K562 (cell line): ENCODE data around the gene NCOA4. TPM values are rescaled to one million over a fixed set of nuclear protein-coding genes. Genes with fewer than 3 reads are reported as not detected.
A peak's percentile ranks its signal among the peaks of the same experiment; 100 is the strongest.

ENCODE experiments used
- CBFA2T2 ChIP-seq: fragments of 450-650 bp; conservative IDR thresholded peaks from 2 replicates; pipeline ENCODE4 v1.6.1; 2017; ENCODE audit warnings: mild to moderate bottlenecking
- JUND ChIP-seq, 2 experiments: IDR thresholded peaks; 2 replicates in 1 of 2; 3 replicates in 1 of 2; pipeline ENCODE4 v1.6.1; 2011; ENCODE audit warnings: borderline replicate concordance in 2 of 2, low read depth in 2 of 2, low read length in 2 of 2, improper control_type of control experiment in 1 of 2, missing biosample characterization in 1 of 2, missing genetic modification characterization in 1 of 2, missing genetic modification reagents in 1 of 2
- MAFG ChIP-seq: fragments of 450-650 bp; conservative IDR thresholded peaks from 2 replicates; pipeline ENCODE4 v1.6.1; 2016; ENCODE audit warnings: missing genetic modification characterization, missing compliant biosample characterization
- MAZ ChIP-seq, 2 experiments: fragments of 450-650 bp in 1 of 2; sonication (generic) in 1 of 2; formaldehyde crosslinking; IDR thresholded peaks in 1 of 2; conservative IDR thresholded peaks in 1 of 2; 2 replicates each; pipeline versions ENCODE4 v1.4.0 to v1.5.0; 2020; ENCODE audit warnings: mild to moderate bottlenecking in 1 of 2, missing genetic modification reagents in 1 of 2
- MCM7 ChIP-seq, 2 experiments: fragments of 450-650 bp; IDR thresholded peaks; 2 replicates each; pipeline ENCODE4 v1.6.1; 2016 to 2018
- MGA ChIP-seq: fragments of 450-650 bp; IDR thresholded peaks from 2 replicates; pipeline ENCODE4 v1.6.1; 2016; ENCODE audit warnings: mild to moderate bottlenecking, moderate library complexity
- PYGO2 ChIP-seq: fragments of 450-650 bp; IDR thresholded peaks from 2 replicates; pipeline ENCODE4 v1.6.1; 2016; ENCODE audit warnings: mild to moderate bottlenecking, missing genetic modification characterization, moderate library complexity, missing compliant biosample characterization
- RBBP5 ChIP-seq: fragments of 200-600 bp; sonication (generic); IDR thresholded peaks from 2 replicates; pipeline ENCODE4 v1.6.1; 2012; ENCODE audit warnings: borderline replicate concordance, mild to moderate bottlenecking, low read length, control low read depth, inconsistent platforms; ENCODE audit not compliant: insufficient read depth, poor library complexity, severe bottlenecking
- RFX5 ChIP-seq: IDR thresholded peaks from 2 replicates; pipeline ENCODE4 v1.6.1; 2011; ENCODE audit warnings: low read depth, mild to moderate bottlenecking, improper control_type of control experiment, low read length
- SIN3B ChIP-seq: fragments of 450-650 bp; IDR thresholded peaks from 2 replicates; pipeline ENCODE4 v1.6.1; 2017; ENCODE audit warnings: low read depth, mild to moderate bottlenecking, moderate library complexity
- SNIP1 ChIP-seq: fragments of 450-650 bp; IDR thresholded peaks from 2 replicates; pipeline ENCODE4 v1.7.1; 2017; ENCODE audit warnings: low read depth, mild to moderate bottlenecking
- ZBTB43 ChIP-seq: sonication (generic); formaldehyde crosslinking; IDR thresholded peaks from 2 replicates; pipeline ENCODE4 v1.8.0; 2023; ENCODE audit warnings: mild to moderate bottlenecking, missing genetic modification reagents
- ZNF12 ChIP-seq: sonication (generic); formaldehyde crosslinking; IDR thresholded peaks from 2 replicates; pipeline ENCODE4 v1.4.0; 2020; ENCODE audit warnings: mild to moderate bottlenecking, missing genetic modification reagents
- ZNF707 ChIP-seq: fragments of 250-450 bp; sonication (Bioruptor Pico); conservative IDR thresholded peaks from 2 replicates; pipeline ENCODE4 v1.8.0; 2022; ENCODE audit warnings: inconsistent platforms, mild to moderate bottlenecking, moderate library complexity
- polyA plus RNA-seq, 8 experiments: library from polyadenylated mRNA; depleted of rRNA in 4 of 8; stranded (reverse) in 5 of 8; unstranded in 3 of 8; fragments of >200 nt; fragmentation: Nextera tagmentation in 2 of 8; fragmentation: Illumina TruSeq in 1 of 8; extraction: Ambion mirVana in 2 of 8; extraction: Trizol in 1 of 8; gene quantifications; 2 replicates each; pipeline versions ENCODE4 v1.2.1 to v1.2.3, GENCODE V29; 2011 to 2014; ENCODE audit warnings: inconsistent platforms in 1 of 8, missing spikeins in 1 of 8
- total RNA-seq, 7 experiments: library from RNA; depleted of rRNA in 6 of 7; stranded (reverse); fragments of >200 nt in 6 of 7; fragmentation: Illumina TruSeq in 2 of 7; extraction: Trizol in 2 of 7; gene quantifications; 2 replicates each; pipeline versions ENCODE4 v1.2.1 to v1.2.3, GENCODE V29; 2011 to 2021; ENCODE audit warnings: low replicate concordance in 1 of 7

The NCOA4 gene
- total and polyA plus RNA-seq, 9 of the 15 experiments (the other 6 are each of a cell fraction or from before 2014, with no cell fraction given): 89.8 to 283 (median 181) TPM

GRCh38 chr10:46031648-46032532, 1.5 kb upstream of the NCOA4 start (continued):
- no peak for TF ChIP-seq RFX5
- TF ChIP-seq CBFA2T2: peak; percentile 71
- TF ChIP-seq SNIP1: no peak
- TF ChIP-seq MAZ (CRISPR knock-in tag; conservative IDR thresholded peaks at IDR 0.05 in 1 of 2, IDR thresholded peaks at IDR 0.05 in 1 of 2): no peak
- TF ChIP-seq ZBTB43 (CRISPR knock-in tag): no peak
- no peak for TF ChIP-seq SIN3B
- no peak; the same call in 1 of the 2 replicates for TF ChIP-seq JUND (IDR thresholded peaks at IDR 0.05; ENCODE audit: borderline replicate concordance, low read depth, low read length)
- peak; percentile 40; the same call in 2 of the 3 replicates for TF ChIP-seq JUND (tag; IDR thresholded peaks at IDR 0.05; ENCODE audit: borderline replicate concordance, low read depth, low read length)
- no peak for TF ChIP-seq MCM7 (IDR thresholded peaks at IDR 0.05)
- TF ChIP-seq PYGO2 (tag): no peak
- no peak for TF ChIP-seq MGA
- no peak for TF ChIP-seq ZNF707 (CRISPR knock-in tag)
- TF ChIP-seq MAFG (tag): no peak
- TF ChIP-seq RBBP5: peak; percentile 42
- no peak for TF ChIP-seq ZNF12 (CRISPR knock-in tag)
